Fibroblast of villous mesenchyme (primary cell): ENCODE results near the gene COL13A1. TPM values are rescaled to one million over a fixed set of nuclear protein-coding genes. Genes with fewer than 3 reads are reported as not detected.

Experiments
- DNase-seq: peaks from one replicate; pipeline ENCODE4 v3.0.0-alpha.2; 2010; ENCODE audit warnings: low read depth
- H3K4me3 ChIP-seq: 2 replicates; pipeline ENCODE4 v1.5.1; 2011; ENCODE audit warnings: low read depth, mild to moderate bottlenecking, low read length
- total RNA-seq: library from RNA; depleted of rRNA; stranded (reverse); fragments of >200 nt; gene quantifications from 2 replicates; pipeline ENCODE4 v1.2.3, GENCODE V29; 2012
- TF ChIP-seq, protein P1 (sequence below): IDR thresholded peaks from 2 replicates; pipeline ENCODE4 v1.5.1; 2012; ENCODE audit warnings: low read depth, mild to moderate bottlenecking, low read length; ENCODE audit not compliant: insufficient read depth

Gene COL13A1
- total RNA-seq, 1 donor = 3.5 TPM

DNA sequence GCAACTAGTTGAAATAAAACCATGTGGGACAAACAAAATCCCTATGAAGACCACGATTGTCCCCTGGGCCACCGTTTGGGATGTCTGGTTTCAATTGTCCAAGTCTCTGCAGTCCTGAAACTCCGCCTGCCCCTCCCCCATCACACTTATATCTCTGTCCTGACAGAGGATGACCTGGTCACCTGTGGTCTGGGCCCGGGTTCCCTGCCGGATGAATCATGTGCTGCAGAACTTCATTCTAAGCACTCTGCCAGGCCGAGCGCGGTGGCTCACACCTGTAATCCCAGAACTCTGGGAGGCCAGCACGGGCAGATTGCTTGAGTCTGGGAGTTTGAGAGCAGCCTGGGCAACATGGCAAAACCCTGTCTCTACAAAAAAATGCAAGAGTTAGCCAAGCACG, 91.1 kb downstream of the COL13A1 start:
- DNase-seq = no peak
- TF ChIP-seq, protein P1, sequence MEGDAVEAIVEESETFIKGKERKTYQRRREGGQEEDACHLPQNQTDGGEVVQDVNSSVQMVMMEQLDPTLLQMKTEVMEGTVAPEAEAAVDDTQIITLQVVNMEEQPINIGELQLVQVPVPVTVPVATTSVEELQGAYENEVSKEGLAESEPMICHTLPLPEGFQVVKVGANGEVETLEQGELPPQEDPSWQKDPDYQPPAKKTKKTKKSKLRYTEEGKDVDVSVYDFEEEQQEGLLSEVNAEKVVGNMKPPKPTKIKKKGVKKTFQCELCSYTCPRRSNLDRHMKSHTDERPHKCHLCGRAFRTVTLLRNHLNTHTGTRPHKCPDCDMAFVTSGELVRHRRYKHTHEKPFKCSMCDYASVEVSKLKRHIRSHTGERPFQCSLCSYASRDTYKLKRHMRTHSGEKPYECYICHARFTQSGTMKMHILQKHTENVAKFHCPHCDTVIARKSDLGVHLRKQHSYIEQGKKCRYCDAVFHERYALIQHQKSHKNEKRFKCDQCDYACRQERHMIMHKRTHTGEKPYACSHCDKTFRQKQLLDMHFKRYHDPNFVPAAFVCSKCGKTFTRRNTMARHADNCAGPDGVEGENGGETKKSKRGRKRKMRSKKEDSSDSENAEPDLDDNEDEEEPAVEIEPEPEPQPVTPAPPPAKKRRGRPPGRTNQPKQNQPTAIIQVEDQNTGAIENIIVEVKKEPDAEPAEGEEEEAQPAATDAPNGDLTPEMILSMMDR = no peak
- no peak overlapping the region for H3K4me3 ChIP-seq

DNA sequence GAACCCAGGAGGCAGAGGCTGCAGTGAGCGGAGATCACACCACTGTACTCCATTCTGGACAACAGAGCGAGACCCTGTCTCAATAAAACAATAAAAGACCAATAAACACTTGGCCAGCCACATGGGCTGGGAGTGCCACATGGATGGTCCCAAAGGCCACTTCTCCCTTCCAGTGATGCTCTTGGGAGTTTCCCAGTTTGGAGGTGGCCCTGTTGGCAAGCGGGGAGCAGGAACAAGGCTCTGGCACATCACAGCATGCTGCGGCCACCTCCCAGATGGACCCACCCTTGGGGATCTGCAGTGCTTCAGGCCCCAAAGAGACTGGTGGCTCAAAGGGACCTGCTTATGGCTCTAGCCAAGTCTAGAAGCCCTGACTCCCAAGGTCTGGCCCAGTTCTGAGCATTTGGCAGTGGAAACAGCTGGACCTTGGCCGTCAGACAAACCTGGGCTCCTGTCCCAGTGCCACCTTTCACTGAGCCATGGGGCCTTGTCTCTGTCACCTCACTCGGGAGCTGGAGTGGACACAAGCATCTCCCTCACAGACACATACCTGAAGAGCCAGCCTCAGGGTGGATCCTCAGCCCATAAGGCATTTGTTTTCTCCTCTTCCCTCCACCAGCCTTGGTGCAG, 91.7 kb downstream of the COL13A1 start:
- no peak for DNase-seq
- H3K4me3 ChIP-seq = no peak overlapping the region
- TF ChIP-seq, protein P1 = no peak

DNA sequence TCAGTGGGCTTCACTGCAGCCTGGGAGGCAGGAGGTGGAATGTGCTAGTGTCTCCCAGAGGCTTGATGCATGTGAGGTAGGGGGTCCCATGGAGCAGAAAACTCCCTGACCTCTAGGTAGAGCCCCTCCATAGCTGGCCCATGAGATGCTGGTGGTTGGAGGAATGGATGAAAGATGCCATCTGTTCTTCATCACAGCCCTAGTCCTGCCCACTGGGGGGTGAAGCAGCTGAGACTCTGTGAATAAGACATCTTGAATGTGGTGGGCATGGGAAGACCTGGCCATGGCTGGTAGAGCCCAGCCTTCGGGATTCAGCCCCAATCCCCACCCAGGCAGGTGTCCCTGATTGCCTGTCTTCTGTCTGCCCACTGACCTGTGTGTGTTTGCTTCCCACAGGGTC, 92.5 kb downstream of the COL13A1 start:
- TF ChIP-seq, protein P1 = no peak
- H3K4me3 ChIP-seq = no peak overlapping the region
- no peak for DNase-seq

DNA sequence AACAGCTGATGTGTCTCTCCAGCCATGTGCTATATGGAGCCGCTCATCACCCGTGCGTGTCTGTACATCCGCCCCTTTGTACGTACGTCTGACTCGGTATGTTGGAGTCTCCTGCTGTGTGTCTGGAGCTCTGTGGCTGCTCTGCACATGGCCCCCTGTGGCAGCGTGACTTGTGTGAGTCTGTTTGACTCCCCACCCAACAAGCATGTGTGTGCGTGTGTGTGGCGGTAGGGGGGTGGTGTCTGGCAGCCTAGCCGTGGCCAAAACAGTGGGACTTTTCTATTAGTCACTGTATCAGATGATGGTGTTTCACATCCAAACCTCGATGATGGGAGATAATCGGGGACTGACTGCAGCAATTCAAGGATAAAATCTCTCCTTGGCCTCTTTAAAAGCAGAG, 94.1 kb downstream of the COL13A1 start:
- peak; percentile 71 for DNase-seq
- no peak overlapping the region for H3K4me3 ChIP-seq
- TF ChIP-seq, protein P1 = no peak

DNA sequence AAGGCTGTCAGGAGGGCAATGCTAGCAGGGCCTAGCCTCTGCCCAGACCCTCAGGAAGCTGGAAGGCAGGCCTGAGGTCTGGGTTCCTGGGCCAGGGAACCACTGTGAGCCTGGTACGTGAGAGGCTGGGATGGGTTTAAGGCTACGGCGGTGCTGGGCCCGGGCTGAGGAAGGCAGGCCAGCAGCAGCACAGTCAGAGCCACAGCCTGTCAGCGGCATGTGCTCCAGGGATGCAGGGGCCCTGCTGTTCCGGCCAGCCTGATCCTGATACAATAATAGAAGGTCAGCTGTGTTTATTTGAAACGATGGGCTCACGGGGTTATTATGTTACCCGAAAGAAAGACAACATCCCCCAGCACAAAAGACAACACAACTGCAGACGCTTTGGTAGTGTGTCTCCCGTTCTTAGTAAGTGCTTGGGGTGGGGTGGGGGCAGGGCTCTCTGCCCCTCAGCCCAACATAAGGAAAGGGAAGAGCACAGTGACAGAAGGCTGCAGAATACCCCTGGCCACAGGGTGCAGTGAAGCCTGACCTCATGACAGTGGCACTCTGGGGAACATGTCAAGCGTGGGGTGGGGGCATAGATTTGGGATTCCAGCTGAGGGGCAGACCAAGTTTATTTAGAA, 95.0 kb downstream of the COL13A1 start:
- DNase-seq = no peak
- TF ChIP-seq, protein P1 = no peak

DNA sequence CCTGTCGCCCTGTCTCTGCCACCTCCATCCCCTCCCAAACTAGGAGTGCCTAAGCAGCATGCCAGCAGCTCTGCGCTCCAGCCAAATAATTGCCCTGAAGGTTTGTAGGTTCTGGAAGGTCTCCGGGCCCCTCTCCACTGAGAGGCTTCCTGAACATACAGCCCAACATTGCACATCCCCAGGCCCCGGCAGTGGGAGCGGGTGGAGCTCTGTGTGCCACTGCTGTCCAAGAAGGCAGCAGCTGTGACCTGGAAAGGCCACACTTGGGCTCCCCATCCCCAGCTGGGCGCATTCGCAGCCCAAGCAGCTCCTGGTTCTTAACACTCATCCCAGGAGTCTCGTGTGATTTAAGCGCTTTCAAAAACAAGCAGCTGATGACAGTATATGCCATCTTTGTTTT, 95.7 kb downstream of the COL13A1 start:
- no peak overlapping the region for H3K4me3 ChIP-seq
- DNase-seq = no peak
- TF ChIP-seq, protein P1 = no peak

More for the DNA sequence above, 95.0 kb downstream of the COL13A1 start:
- H3K4me3 ChIP-seq = no peak overlapping the region
